Fibroblast of skin of right biceps (primary cell): ENCODE data around the gene POR.
A peak's percentile ranks its signal among the peaks of the same experiment; 100 is the strongest.
"Not testable (repeated sequence)": the region's sequence is repeated elsewhere in the genome, so short reads cannot be mapped to it uniquely, and the experiment has no call there.

Experiments
- DNase-seq: peaks from one replicate; pipeline ENCODE4 v3.0.0-alpha.2; 2013

Gene POR

GRCh38 chr7:75885036-75885435, 29.9 kb upstream of the POR start:
- no peak for DNase-seq

GRCh38 chr7:75887669-75888369, 27.1 kb upstream of the POR start:
- DNase-seq: no peak

- no peak for DNase-seq
Measured at GRCh38 chr7:75888464-75889222, 26.3 kb upstream of the POR start.

- no peak for DNase-seq
Measured at GRCh38 chr7:75889223-75889825, 25.6 kb upstream of the POR start.

GRCh38 chr7:75889826-75890225, 25.1 kb upstream of the POR start:
- DNase-seq: peak; percentile 51

- DNase-seq: not testable (repeated sequence)
Measured at GRCh38 chr7:75891237-75891636, 23.7 kb upstream of the POR start.

GRCh38 chr7:75891815-75892411, 23.0 kb upstream of the POR start:
- DNase-seq: no peak

- no peak for DNase-seq
Measured at GRCh38 chr7:75892634-75893272, 22.2 kb upstream of the POR start.

GRCh38 chr7:75896803-75897327, 18.1 kb upstream of the POR start:
- no peak for DNase-seq

- DNase-seq: no peak
Measured at GRCh38 chr7:75900617-75901315, 14.2 kb upstream of the POR start.

- peak; percentile 38 for DNase-seq
Measured at GRCh38 chr7:75905785-75906604, 9.0 kb upstream of the POR start.

GRCh38 chr7:75906991-75907667, 7.8 kb upstream of the POR start:
- no peak for DNase-seq

GRCh38 chr7:75907668-75908039, 7.3 kb upstream of the POR start:
- not testable (repeated sequence) for DNase-seq

GRCh38 chr7:75909521-75910132, 5.3 kb upstream of the POR start:
- no peak for DNase-seq

GRCh38 chr7:75911186-75911585, 3.8 kb upstream of the POR start:
- DNase-seq: not testable (repeated sequence)

GRCh38 chr7:75913437-75913836, 1.5 kb upstream of the POR start:
- DNase-seq: no peak

GRCh38 chr7:75914169-75914654, 743 bp upstream of the POR start:
- no peak for DNase-seq

- DNase-seq: no peak
Measured at GRCh38 chr7:75915416-75916156, 631 bp downstream of the POR start.

GRCh38 chr7:75916259-75916658, 1.3 kb downstream of the POR start:
- no peak for DNase-seq
